ENCODE measurements around the gene C1orf167.

- TF ChIP-seq CTCF (IDR thresholded peaks at IDR 0.05) = no peak
- no peak for TF ChIP-seq POLR2A (IDR thresholded peaks at IDR 0.05)
Measured at GRCh38 chr1:11731691-11732283, 30.2 kb upstream of the C1orf167 start.

Data from uterus (tissue), 2 donors.